H9 (cell line): ENCODE results near the gene ZNF747. TPM values are rescaled to one million over a fixed set of nuclear protein-coding genes. Genes with fewer than 3 reads are reported as not detected.

Source experiments
- DNase-seq: peaks from one replicate; pipeline ENCODE4 v3.0.0-alpha.2; 2017
- H2AFZ ChIP-seq: one replicate; pipeline ENCODE4 v1.6.1; 2013; ENCODE audit warnings: mild to moderate bottlenecking, low read length, control low read depth, moderate library complexity
- H2AK5ac ChIP-seq: 2 replicates; pipeline ENCODE4 v1.6.1; 2013; ENCODE audit warnings: low read length, control low read depth, mixed read lengths; ENCODE audit not compliant: insufficient read length
- H2BK120ac ChIP-seq: one replicate; pipeline ENCODE4 v1.6.1; 2013; ENCODE audit warnings: low read depth, mild to moderate bottlenecking, low read length, control low read depth, inconsistent platforms; ENCODE audit not compliant: poor library complexity, severe bottlenecking
- H2BK12ac ChIP-seq: 2 replicates; pipeline ENCODE4 v1.6.1; 2013; ENCODE audit warnings: low read length, control low read depth, mixed read lengths, low read depth; ENCODE audit not compliant: insufficient read length
- H2BK15ac ChIP-seq: 2 replicates; pipeline ENCODE4 v1.6.1; 2013; ENCODE audit warnings: low read depth, low read length, control low read depth
- H2BK20ac ChIP-seq: one replicate; pipeline ENCODE4 v1.6.1; 2013; ENCODE audit warnings: low read depth, mild to moderate bottlenecking, low read length, control low read depth, inconsistent platforms; ENCODE audit not compliant: poor library complexity, severe bottlenecking
- H2BK5ac ChIP-seq: 2 replicates; pipeline ENCODE4 v1.6.1; 2013; ENCODE audit warnings: low read length, control low read depth, mixed read lengths; ENCODE audit not compliant: insufficient read length
- H3K14ac ChIP-seq: 2 replicates; pipeline ENCODE4 v1.6.1; 2013; ENCODE audit warnings: low read length, control low read depth; ENCODE audit not compliant: insufficient read depth
- H3K18ac ChIP-seq: 2 replicates; pipeline ENCODE4 v1.6.1; 2013; ENCODE audit warnings: low read depth, mild to moderate bottlenecking, mixed read lengths, low read length, control low read depth; ENCODE audit not compliant: insufficient read length
- H3K23ac ChIP-seq: 2 replicates; pipeline ENCODE4 v1.6.1; 2013; ENCODE audit warnings: low read length, control low read depth, mixed read lengths, low read depth; ENCODE audit not compliant: insufficient read length
- H3K23me2 ChIP-seq: 2 replicates; pipeline ENCODE4 v1.6.1; 2013; ENCODE audit warnings: low read depth, mild to moderate bottlenecking, mixed read lengths, low read length, control low read depth; ENCODE audit not compliant: insufficient read length, poor library complexity, severe bottlenecking
- H3K27ac ChIP-seq: 2 replicates; pipeline ENCODE4 v1.5.1; 2013; ENCODE audit warnings: low read length, control low read depth, mixed read lengths, low read depth; ENCODE audit not compliant: insufficient read length
- H3K27me3 ChIP-seq: 2 replicates; pipeline ENCODE4 v1.6.1; 2013; ENCODE audit warnings: low read length, control low read depth, inconsistent platforms; ENCODE audit not compliant: insufficient read depth
- H3K4ac ChIP-seq: 2 replicates; pipeline ENCODE4 v1.6.1; 2013; ENCODE audit warnings: low read depth, mild to moderate bottlenecking, control low read depth, inconsistent platforms, low read length, moderate library complexity
- H3K4me1 ChIP-seq: 2 replicates; pipeline ENCODE4 v1.6.1; 2013; ENCODE audit warnings: low read length, control low read depth, inconsistent platforms; ENCODE audit not compliant: insufficient read depth
- H3K4me2 ChIP-seq: 2 replicates; pipeline ENCODE4 v1.6.1; 2013; ENCODE audit warnings: low read length, control low read depth, mixed read lengths; ENCODE audit not compliant: insufficient read length, insufficient read depth
- H3K56ac ChIP-seq: 2 replicates; pipeline ENCODE4 v1.6.1; 2013; ENCODE audit warnings: low read depth, mild to moderate bottlenecking, mixed read lengths, low read length, control low read depth; ENCODE audit not compliant: insufficient read length
- H3K79me1 ChIP-seq: 2 replicates; pipeline ENCODE4 v1.6.1; 2013; ENCODE audit warnings: low read depth, mild to moderate bottlenecking, moderate library complexity, low read length, control low read depth, inconsistent platforms; ENCODE audit not compliant: insufficient read depth, poor library complexity, severe bottlenecking
- H3K79me2 ChIP-seq: 2 replicates; pipeline ENCODE4 v1.6.1; 2013; ENCODE audit warnings: low read length, control low read depth, inconsistent platforms; ENCODE audit not compliant: insufficient read depth
- H3K9ac ChIP-seq: 2 replicates; pipeline ENCODE4 v1.6.1; 2013; ENCODE audit warnings: low read length, control low read depth, mixed read lengths; ENCODE audit not compliant: insufficient read length; ENCODE audit errors: extremely low read depth
- H3K9me3 ChIP-seq: one replicate; pipeline ENCODE4 v1.6.1; 2013; ENCODE audit warnings: low read depth, low read length, inconsistent platforms; ENCODE audit not compliant: control insufficient read depth
- H3T11ph ChIP-seq: one replicate; pipeline ENCODE4 v1.6.1; 2013; ENCODE audit warnings: mild to moderate bottlenecking, low read length, control low read depth, inconsistent platforms
- H4K20me1 ChIP-seq: one replicate; pipeline ENCODE4 v1.6.1; 2013; ENCODE audit not compliant: control insufficient read depth, insufficient read length, insufficient read depth
- H4K5ac ChIP-seq: 2 replicates; pipeline ENCODE4 v1.6.1; 2013; ENCODE audit warnings: low read depth, mild to moderate bottlenecking, mixed read lengths, low read length, control low read depth; ENCODE audit not compliant: insufficient read length
- H4K8ac ChIP-seq: replicated peaks from 2 replicates; pipeline ENCODE4 v1.6.1; 2013; ENCODE audit warnings: low read length, control low read depth, mixed read lengths, low read depth; ENCODE audit not compliant: insufficient read length
- H4K91ac ChIP-seq: 2 replicates; pipeline ENCODE4 v1.6.1; 2013; ENCODE audit warnings: low read depth, mild to moderate bottlenecking, moderate library complexity, mixed read lengths, low read length, control low read depth; ENCODE audit not compliant: insufficient read length
- H3K27ac Mint-ChIP-seq, 3 experiments: 2 replicates in 2 of 3; 3 replicates in 1 of 3; pipeline ENCODE4 v1.8.0; 2020 to 2021; ENCODE audit warnings: mixed read lengths in 3 of 3, mild to moderate bottlenecking in 1 of 3, moderate library complexity in 1 of 3
- H3K27me3 Mint-ChIP-seq: 2 replicates; pipeline ENCODE4 v1.8.0; 2021; ENCODE audit warnings: low read depth, mild to moderate bottlenecking, moderate library complexity, mixed read lengths
- H3K36me3 Mint-ChIP-seq, 3 experiments: 2 replicates in 2 of 3; 3 replicates in 1 of 3; pipeline ENCODE4 v1.8.0; 2020 to 2021; ENCODE audit warnings: low read depth in 3 of 3, mixed read lengths in 3 of 3; ENCODE audit not compliant: insufficient read depth in 1 of 3
- H3K4me1 Mint-ChIP-seq, 2 experiments: 2 replicates each; pipeline ENCODE4 v1.8.0; 2020; ENCODE audit warnings: mixed read lengths in 2 of 2
- H3K4me3 Mint-ChIP-seq, 2 experiments: 2 replicates in 1 of 2; 3 replicates in 1 of 2; pipeline ENCODE4 v1.8.0; 2020 to 2021; ENCODE audit warnings: mild to moderate bottlenecking in 2 of 2, mixed read lengths in 2 of 2, moderate library complexity in 1 of 2
- H3K9me3 Mint-ChIP-seq, 2 experiments: 2 replicates in 1 of 2; 3 replicates in 1 of 2; pipeline ENCODE4 v1.8.0; 2020; ENCODE audit warnings: mild to moderate bottlenecking in 2 of 2, mixed read lengths in 2 of 2, moderate library complexity in 1 of 2
- CTCF ChIP-seq: fragments of 200-600 bp; sonication (generic); conservative IDR thresholded peaks from 3 replicates; pipeline ENCODE4 v1.8.0; 2021; ENCODE audit warnings: antibody characterized with exemption, mild to moderate bottlenecking
- total RNA-seq: library from RNA; stranded (reverse); gene quantifications from 2 replicates; pipeline ENCODE4 v1.2.1, GENCODE V29; 2021

ZNF747 gene
- total RNA-seq, 1 experiment from 2014 or later: 18.4 TPM

- Histone ChIP-seq H2BK120ac (no peak overlapping the region), H2BK15ac (no peak overlapping the region), H3K23ac (no peak overlapping the region), H4K5ac (no peak overlapping the region), H3K4ac (no peak overlapping the region), H3K18ac (no peak overlapping the region), H3K27me3 (no peaks in the 10 kb centered on the region), H3K79me2 (no peaks in the 10 kb centered on the region), H3K9ac (no peak overlapping the region), H2AFZ (no peak overlapping the region), H2BK5ac (no peak overlapping the region), H3T11ph (no peak overlapping the region), H4K91ac (no peak overlapping the region), H2AK5ac (no peak overlapping the region), H3K56ac (no peak overlapping the region), H3K4me1 (no peaks in the 10 kb centered on the region; the same call in 1 of the 2 replicates), H2BK12ac (no peak overlapping the region), H3K23me2 (no peaks in the 10 kb centered on the region), H3K9me3 (no peaks in the 10 kb centered on the region), H3K4me2 (no peak overlapping the region), H3K79me1 (no peaks in the 10 kb centered on the region), H3K14ac (no peak overlapping the region), H4K20me1 (no peaks in the 10 kb centered on the region), H4K8ac (no peak overlapping the region), H3K27ac (no peak overlapping the region), H2BK20ac (no peak overlapping the region)
- peaks cover 16% of the 10 kb centered on the region for H3K27me3 Mint-ChIP-seq
- H3K9me3 Mint-ChIP-seq: no peaks in the 10 kb centered on the region; a peak in 2 of 5 replicates
- TF ChIP-seq CTCF: no peak
- DNase-seq: no peak
- H3K4me1 Mint-ChIP-seq: peaks cover 7 to 11% of the 10 kb centered on the region in 2 experiments
- H3K36me3 Mint-ChIP-seq: no peaks in the 10 kb centered on the region
- H3K4me3 Mint-ChIP-seq: no peak overlapping the region
- H3K27ac Mint-ChIP-seq: no peak overlapping the region
Observed at GRCh38 chr16:30484887-30485286, 49.8 kb downstream of the ZNF747 start.
